Measurements from ENCODE around the gene KDM2B.

DNA sequence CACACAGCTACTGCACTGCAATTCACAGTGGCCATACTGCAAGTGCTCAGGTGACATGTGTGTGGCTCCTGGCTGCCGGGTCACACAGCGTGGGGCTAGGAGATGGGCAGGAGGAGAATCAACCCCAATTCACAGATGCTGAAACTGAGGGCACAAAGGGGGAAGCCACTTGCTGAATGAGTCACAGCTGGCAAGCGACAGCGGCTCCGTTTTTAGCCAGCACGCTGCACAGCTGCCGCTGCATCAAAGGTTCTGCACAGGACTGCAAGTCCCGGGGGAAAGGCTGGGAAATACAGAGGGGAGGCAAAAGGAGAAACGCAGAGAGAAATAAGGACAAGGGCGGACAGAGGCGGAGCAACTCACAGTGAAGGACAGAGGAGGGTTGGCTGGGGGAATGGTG lies 57.9 kb downstream of the KDM2B start:
- TF ChIP-seq, protein P1, sequence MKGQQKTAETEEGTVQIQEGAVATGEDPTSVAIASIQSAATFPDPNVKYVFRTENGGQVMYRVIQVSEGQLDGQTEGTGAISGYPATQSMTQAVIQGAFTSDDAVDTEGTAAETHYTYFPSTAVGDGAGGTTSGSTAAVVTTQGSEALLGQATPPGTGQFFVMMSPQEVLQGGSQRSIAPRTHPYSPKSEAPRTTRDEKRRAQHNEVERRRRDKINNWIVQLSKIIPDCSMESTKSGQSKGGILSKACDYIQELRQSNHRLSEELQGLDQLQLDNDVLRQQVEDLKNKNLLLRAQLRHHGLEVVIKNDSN (IDR thresholded peaks at IDR 0.05; ENCODE audit: borderline replicate concordance, low read depth): no peak
- TF ChIP-seq POLR2AphosphoS5 (IDR thresholded peaks at IDR 0.05; ENCODE audit: low read depth, low read length): no peak
- TF ChIP-seq, protein P2, sequence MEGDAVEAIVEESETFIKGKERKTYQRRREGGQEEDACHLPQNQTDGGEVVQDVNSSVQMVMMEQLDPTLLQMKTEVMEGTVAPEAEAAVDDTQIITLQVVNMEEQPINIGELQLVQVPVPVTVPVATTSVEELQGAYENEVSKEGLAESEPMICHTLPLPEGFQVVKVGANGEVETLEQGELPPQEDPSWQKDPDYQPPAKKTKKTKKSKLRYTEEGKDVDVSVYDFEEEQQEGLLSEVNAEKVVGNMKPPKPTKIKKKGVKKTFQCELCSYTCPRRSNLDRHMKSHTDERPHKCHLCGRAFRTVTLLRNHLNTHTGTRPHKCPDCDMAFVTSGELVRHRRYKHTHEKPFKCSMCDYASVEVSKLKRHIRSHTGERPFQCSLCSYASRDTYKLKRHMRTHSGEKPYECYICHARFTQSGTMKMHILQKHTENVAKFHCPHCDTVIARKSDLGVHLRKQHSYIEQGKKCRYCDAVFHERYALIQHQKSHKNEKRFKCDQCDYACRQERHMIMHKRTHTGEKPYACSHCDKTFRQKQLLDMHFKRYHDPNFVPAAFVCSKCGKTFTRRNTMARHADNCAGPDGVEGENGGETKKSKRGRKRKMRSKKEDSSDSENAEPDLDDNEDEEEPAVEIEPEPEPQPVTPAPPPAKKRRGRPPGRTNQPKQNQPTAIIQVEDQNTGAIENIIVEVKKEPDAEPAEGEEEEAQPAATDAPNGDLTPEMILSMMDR (IDR thresholded peaks at IDR 0.05): no peak
- TF ChIP-seq, protein P3, sequence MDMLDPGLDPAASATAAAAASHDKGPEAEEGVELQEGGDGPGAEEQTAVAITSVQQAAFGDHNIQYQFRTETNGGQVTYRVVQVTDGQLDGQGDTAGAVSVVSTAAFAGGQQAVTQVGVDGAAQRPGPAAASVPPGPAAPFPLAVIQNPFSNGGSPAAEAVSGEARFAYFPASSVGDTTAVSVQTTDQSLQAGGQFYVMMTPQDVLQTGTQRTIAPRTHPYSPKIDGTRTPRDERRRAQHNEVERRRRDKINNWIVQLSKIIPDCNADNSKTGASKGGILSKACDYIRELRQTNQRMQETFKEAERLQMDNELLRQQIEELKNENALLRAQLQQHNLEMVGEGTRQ (IDR thresholded peaks at IDR 0.05; ENCODE audit: borderline replicate concordance, low read depth, low read length): no peak
- no peak for TF ChIP-seq EZH2phosphoT487 (IDR thresholded peaks at IDR 0.05; ENCODE audit: borderline replicate concordance, low read depth)
- no peak for TF ChIP-seq FOXM1 (IDR thresholded peaks at IDR 0.05; ENCODE audit: low read depth)
- no peak for TF ChIP-seq FOXJ3 (CRISPR knock-in tag; IDR thresholded peaks at IDR 0.05)
- TF ChIP-seq, protein P4, sequence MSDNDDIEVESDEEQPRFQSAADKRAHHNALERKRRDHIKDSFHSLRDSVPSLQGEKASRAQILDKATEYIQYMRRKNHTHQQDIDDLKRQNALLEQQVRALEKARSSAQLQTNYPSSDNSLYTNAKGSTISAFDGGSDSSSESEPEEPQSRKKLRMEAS (IDR thresholded peaks at IDR 0.05; ENCODE audit: low read depth): no peak
- TF ChIP-seq JUND (IDR thresholded peaks at IDR 0.05): no peak
- no peak for TF ChIP-seq EP300 (IDR thresholded peaks at IDR 0.05; ENCODE audit: borderline replicate concordance in 1 of 2, low read depth in 1 of 2, low read length in 1 of 2)

Measured in SK-N-SH (cell line).